ENCODE measurements around the gene DRC7. TPM values are rescaled to one million over a fixed set of nuclear protein-coding genes. Genes with fewer than 3 reads are reported as not detected.

Gene DRC7
- total RNA-seq, 1 donor from 2014 or later = 0.41 TPM

DNA sequence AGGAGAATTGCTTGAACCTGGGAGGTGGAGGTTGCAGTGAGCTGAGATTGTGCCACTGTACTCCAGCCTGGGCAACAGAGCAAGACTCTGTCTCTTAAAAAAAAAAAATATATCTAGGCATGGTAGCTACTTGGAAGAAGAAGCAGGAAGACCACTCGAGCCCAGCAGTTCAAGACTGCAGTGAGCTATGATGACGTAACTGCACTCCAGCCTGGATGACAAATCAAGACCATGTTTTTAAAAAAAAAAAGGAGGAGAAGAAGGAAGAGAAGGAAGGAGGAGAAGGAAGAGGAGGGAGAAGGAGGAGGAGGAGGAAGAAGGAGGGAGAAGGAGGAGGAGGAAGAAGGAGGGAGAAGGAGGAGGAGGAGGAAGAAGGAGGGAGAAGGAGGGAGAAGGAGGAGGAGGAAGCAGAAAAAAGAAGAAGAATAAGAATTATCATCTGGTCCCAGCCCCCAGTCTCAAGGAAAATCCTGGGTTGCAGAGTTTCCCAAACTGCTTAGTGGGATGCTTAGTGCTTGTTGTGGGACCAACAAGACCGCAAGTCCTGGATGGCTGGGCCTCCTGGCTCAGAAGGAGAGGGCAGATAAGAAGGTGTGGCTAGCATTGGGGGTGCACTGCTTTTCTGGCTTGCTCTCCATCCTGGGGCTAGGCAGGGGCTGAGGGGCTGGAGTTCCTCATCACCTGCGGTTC lies 3.7 kb upstream of the DRC7 start:
- Mint-ChIP-seq H3K4me1 (peaks cover 25% of the 10 kb centered on the region), H3K27me3 (ENCODE audit: insufficient read depth, low read depth) (peaks cover 11% of the 10 kb centered on the region), H3K27ac (no peak overlapping the region), H3K36me3 (no peaks in the 10 kb centered on the region), H3K4me3 (no peak overlapping the region), H3K9me3 (no peaks in the 10 kb centered on the region)
- no peak overlapping the region for H2AFZ ChIP-seq (replicated peaks)
- H3K9ac ChIP-seq = no peak overlapping the region
- H4K20me1 ChIP-seq (ENCODE audit: low read depth) = no peaks in the 10 kb centered on the region
- H3K4me3 ChIP-seq = no peak overlapping the region
- no peaks in the 10 kb centered on the region for H3F3A ChIP-seq (ENCODE audit: low read depth)
- no peaks in the 10 kb centered on the region for H3K79me2 ChIP-seq (ENCODE audit: low read depth)
- no peaks in the 10 kb centered on the region for H3K36me3 ChIP-seq
- peaks cover 2% of the 10 kb centered on the region for H3K4me1 ChIP-seq
- no peaks in the 10 kb centered on the region for H3K27me3 ChIP-seq
- TF ChIP-seq EZH2 (IDR thresholded peaks at IDR 0.05) (no peak), EZH2phosphoT487 (IDR thresholded peaks at IDR 0.05) (no peak)
- TF ChIP-seq, protein P1, sequence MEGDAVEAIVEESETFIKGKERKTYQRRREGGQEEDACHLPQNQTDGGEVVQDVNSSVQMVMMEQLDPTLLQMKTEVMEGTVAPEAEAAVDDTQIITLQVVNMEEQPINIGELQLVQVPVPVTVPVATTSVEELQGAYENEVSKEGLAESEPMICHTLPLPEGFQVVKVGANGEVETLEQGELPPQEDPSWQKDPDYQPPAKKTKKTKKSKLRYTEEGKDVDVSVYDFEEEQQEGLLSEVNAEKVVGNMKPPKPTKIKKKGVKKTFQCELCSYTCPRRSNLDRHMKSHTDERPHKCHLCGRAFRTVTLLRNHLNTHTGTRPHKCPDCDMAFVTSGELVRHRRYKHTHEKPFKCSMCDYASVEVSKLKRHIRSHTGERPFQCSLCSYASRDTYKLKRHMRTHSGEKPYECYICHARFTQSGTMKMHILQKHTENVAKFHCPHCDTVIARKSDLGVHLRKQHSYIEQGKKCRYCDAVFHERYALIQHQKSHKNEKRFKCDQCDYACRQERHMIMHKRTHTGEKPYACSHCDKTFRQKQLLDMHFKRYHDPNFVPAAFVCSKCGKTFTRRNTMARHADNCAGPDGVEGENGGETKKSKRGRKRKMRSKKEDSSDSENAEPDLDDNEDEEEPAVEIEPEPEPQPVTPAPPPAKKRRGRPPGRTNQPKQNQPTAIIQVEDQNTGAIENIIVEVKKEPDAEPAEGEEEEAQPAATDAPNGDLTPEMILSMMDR (IDR thresholded peaks at IDR 0.05) = no peak
- H3K4me2 ChIP-seq = no peak overlapping the region
- no peaks in the 10 kb centered on the region for H3K9me3 ChIP-seq (ENCODE audit: low read depth)
- no peak overlapping the region for H3K27ac ChIP-seq
- DNase-seq (ENCODE audit: low spot score) = no peak

DNA sequence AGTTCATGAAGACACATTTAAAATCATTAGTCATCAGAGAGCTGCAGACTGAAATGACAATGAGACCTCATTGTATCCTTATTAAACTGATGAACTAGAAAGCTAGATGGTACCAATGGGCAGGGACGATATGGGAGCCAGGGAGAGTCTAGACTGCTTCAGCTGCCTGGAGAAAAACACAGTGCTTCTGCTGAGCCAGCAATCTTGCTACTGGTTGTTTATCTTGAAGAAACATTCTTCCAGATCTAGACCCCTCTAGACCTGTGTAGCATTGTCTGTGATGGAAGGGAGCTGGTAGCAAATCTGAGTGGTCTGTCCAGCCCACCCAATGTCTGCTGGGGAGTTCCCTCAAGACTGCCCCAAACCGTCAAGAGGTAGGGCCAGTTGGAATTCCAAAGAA lies 2.0 kb upstream of the DRC7 start:
- no peak for DNase-seq (ENCODE audit: low spot score)
- Histone ChIP-seq H3K4me3 (no peak overlapping the region), H3K27me3 (no peaks in the 10 kb centered on the region), H3F3A (ENCODE audit: low read depth) (no peaks in the 10 kb centered on the region), H3K9ac (no peak overlapping the region), H3K4me2 (no peak overlapping the region), H3K79me2 (ENCODE audit: low read depth) (no peaks in the 10 kb centered on the region), H4K20me1 (ENCODE audit: low read depth) (no peaks in the 10 kb centered on the region), H3K4me1 (peaks cover 2% of the 10 kb centered on the region), H3K9me3 (ENCODE audit: low read depth) (no peaks in the 10 kb centered on the region), H3K36me3 (no peaks in the 10 kb centered on the region), H3K27ac (no peak overlapping the region), H2AFZ (replicated peaks) (no peak overlapping the region)
- Mint-ChIP-seq H3K4me1 (peaks cover 25% of the 10 kb centered on the region), H3K9me3 (no peaks in the 10 kb centered on the region), H3K27me3 (ENCODE audit: insufficient read depth, low read depth) (peaks cover 6% of the 10 kb centered on the region), H3K4me3 (no peak overlapping the region), H3K36me3 (no peaks in the 10 kb centered on the region), H3K27ac (no peak overlapping the region)
- no peak for TF ChIP-seq EZH2 (IDR thresholded peaks at IDR 0.05)
- TF ChIP-seq, protein P1 (IDR thresholded peaks at IDR 0.05) = no peak
- no peak for TF ChIP-seq EZH2phosphoT487 (IDR thresholded peaks at IDR 0.05)

DNA sequence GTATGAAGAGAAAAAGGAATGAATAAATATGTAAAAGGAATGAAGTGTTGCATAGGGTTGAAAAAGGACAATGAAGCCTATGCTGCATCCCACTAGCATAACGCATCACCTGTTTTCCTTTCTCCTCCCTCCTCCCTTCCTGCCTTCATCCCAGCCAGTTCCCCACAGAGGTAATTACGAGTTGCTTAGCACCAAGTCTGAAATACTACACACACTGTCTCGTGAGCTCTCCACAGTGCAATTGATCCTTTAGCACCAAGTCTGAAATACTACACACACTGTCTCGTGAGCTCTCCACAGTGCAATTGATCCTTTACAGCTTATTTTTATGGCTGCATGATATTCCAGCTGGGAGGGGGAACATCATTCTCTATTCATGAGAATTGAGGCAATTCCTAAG lies 1.1 kb upstream of the DRC7 start:
- H3K79me2 ChIP-seq (ENCODE audit: low read depth) = no peaks in the 10 kb centered on the region
- no peaks in the 10 kb centered on the region for H3K27me3 ChIP-seq
- H3K4me1 ChIP-seq = peaks cover 2% of the 10 kb centered on the region
- H3K9ac ChIP-seq = no peak overlapping the region
- no peak for DNase-seq (ENCODE audit: low spot score)
- H4K20me1 ChIP-seq (ENCODE audit: low read depth) = no peaks in the 10 kb centered on the region
- no peak overlapping the region for H3K27ac Mint-ChIP-seq
- no peak overlapping the region for H3K27ac ChIP-seq
- H3F3A ChIP-seq (ENCODE audit: low read depth) = no peaks in the 10 kb centered on the region
- no peak overlapping the region for H3K4me3 Mint-ChIP-seq
- peaks cover 9% of the 10 kb centered on the region for H3K27me3 Mint-ChIP-seq (ENCODE audit: insufficient read depth, low read depth)
- H3K36me3 ChIP-seq = no peaks in the 10 kb centered on the region
- H2AFZ ChIP-seq (replicated peaks) = no peak overlapping the region
- H3K36me3 Mint-ChIP-seq = no peaks in the 10 kb centered on the region
- TF ChIP-seq, protein P1 (IDR thresholded peaks at IDR 0.05) = no peak
- TF ChIP-seq EZH2 (IDR thresholded peaks at IDR 0.05) = no peak
- no peak for TF ChIP-seq EZH2phosphoT487 (IDR thresholded peaks at IDR 0.05)
- no peaks in the 10 kb centered on the region for H3K9me3 ChIP-seq (ENCODE audit: low read depth)
- no peaks in the 10 kb centered on the region for H3K9me3 Mint-ChIP-seq
- H3K4me2 ChIP-seq = no peak overlapping the region
- H3K4me3 ChIP-seq = no peak overlapping the region
- H3K4me1 Mint-ChIP-seq = peaks cover 25% of the 10 kb centered on the region

All from neural progenitor cell (in vitro differentiated cells).